HG02981 (cell line): ENCODE results near the gene TENM3.
A peak's percentile ranks its signal among the peaks of the same experiment; 100 is the strongest.

Experiments
- ATAC-seq: cut with Tn5 transposase; IDR thresholded peaks from one replicate; pipeline ENCODE4 v1.9.1; 2021; ENCODE audit warnings: mild to moderate bottlenecking, moderate library complexity; ENCODE audit not compliant: unreplicated experiment

The TENM3 gene

GRCh38 chr4:182826391-182826790 is 583.2 kb downstream of the TENM3 start:
- peak; percentile 73 for ATAC-seq

- ATAC-seq, result no peak
Observed at GRCh38 chr4:182827166-182827565, 584.0 kb downstream of the TENM3 start.

GRCh38 chr4:182827954-182828353 is 584.8 kb downstream of the TENM3 start:
- no peak for ATAC-seq

GRCh38 chr4:182828360-182829025 is 585.3 kb downstream of the TENM3 start:
- no peak for ATAC-seq

GRCh38 chr4:182829196-182829595 is 586.0 kb downstream of the TENM3 start:
- no peak for ATAC-seq

GRCh38 chr4:182831376-182831775 is 588.2 kb downstream of the TENM3 start:
- ATAC-seq, result peak; percentile 36

GRCh38 chr4:182832352-182833120 is 589.3 kb downstream of the TENM3 start:
- no peak for ATAC-seq

GRCh38 chr4:182835006-182835740 is 592.0 kb downstream of the TENM3 start:
- no peak for ATAC-seq

GRCh38 chr4:182837831-182838230 is 594.6 kb downstream of the TENM3 start:
- no peak for ATAC-seq

GRCh38 chr4:182838535-182838934 is 595.3 kb downstream of the TENM3 start:
- no peak for ATAC-seq

GRCh38 chr4:182839256-182839655 is 596.1 kb downstream of the TENM3 start:
- ATAC-seq, result no peak

GRCh38 chr4:182840108-182840507 is 596.9 kb downstream of the TENM3 start:
- ATAC-seq, result no peak

- no peak for ATAC-seq
Observed at GRCh38 chr4:182842104-182842600, 599.0 kb downstream of the TENM3 start.

- no peak for ATAC-seq
Observed at GRCh38 chr4:182842759-182843390, 599.7 kb downstream of the TENM3 start.

GRCh38 chr4:182843808-182844325 is 600.7 kb downstream of the TENM3 start:
- ATAC-seq, result no peak

- ATAC-seq, result no peak
Observed at GRCh38 chr4:182845618-182846017, 602.4 kb downstream of the TENM3 start.

- ATAC-seq, result no peak
Observed at GRCh38 chr4:182846036-182846435, 602.8 kb downstream of the TENM3 start.

- ATAC-seq, result no peak
Observed at GRCh38 chr4:182847576-182848450, 604.6 kb downstream of the TENM3 start.

GRCh38 chr4:182848685-182849084 is 605.5 kb downstream of the TENM3 start:
- ATAC-seq, result no peak
